Naive thymus-derived CD4-positive, alpha-beta T cell (primary cell): ENCODE results near the gene IRS1. TPM values are rescaled to one million over a fixed set of nuclear protein-coding genes. Genes with fewer than 3 reads are reported as not detected.

Experiments used
- ATAC-seq: fragments of 150-1000 bp; cut with Tn5 transposase; 2 replicates; pipeline ENCODE4 v1.10.0; 2021; ENCODE audit warnings: mild to moderate bottlenecking, moderate library complexity
- CTCF ChIA-PET: fragments of 350-600 bp; sonication (Branson Sonifier 250); formaldehyde crosslinking; loops from one replicate; lab custom pipeline; 2021; ENCODE audit warnings: antibody characterized with exemption; lab: Charles Lee
- POLR2A ChIA-PET: fragments of 350-600 bp; sonication (Branson Sonifier 250); formaldehyde crosslinking; loops from one replicate; lab custom pipeline; 2021; ENCODE audit warnings: antibody characterized with exemption, inconsistent platforms; lab: Charles Lee
- DNase-seq, 9 donors: peaks; one replicate each; pipeline versions ENCODE4 v3.0.0 to v3.0.0-alpha.2; 2020 to 2022; ENCODE audit warnings: mixed read lengths in 1 of 9
- H3K27ac ChIP-seq: one replicate; pipeline ENCODE4 v1.7.0; 2013; ENCODE audit warnings: mild to moderate bottlenecking, low read depth, low read length, moderate library complexity
- H3K27me3 ChIP-seq, 2 donors: one replicate each; pipeline ENCODE4 v1.7.0; 2013; ENCODE audit warnings: low read length in 2 of 2, mild to moderate bottlenecking in 2 of 2, moderate library complexity in 2 of 2; ENCODE audit not compliant: control insufficient read depth in 2 of 2, insufficient read depth in 2 of 2
- H3K36me3 ChIP-seq, 3 experiments: 1 replicate in 2 of 3; 2 replicates in 1 of 3; pipeline ENCODE4 v1.7.0; 2013; ENCODE audit warnings: low read length in 3 of 3, mild to moderate bottlenecking in 3 of 3, moderate library complexity in 1 of 3; ENCODE audit not compliant: insufficient read depth in 3 of 3, control insufficient read depth in 2 of 3
- H3K4me1 ChIP-seq, 2 donors: one replicate each; pipeline ENCODE4 v1.7.0; 2013; ENCODE audit warnings: low read length in 2 of 2, mild to moderate bottlenecking in 2 of 2, moderate library complexity in 1 of 2; ENCODE audit not compliant: control insufficient read depth in 2 of 2, insufficient read depth in 2 of 2
- H3K4me3 ChIP-seq: 2 replicates; pipeline ENCODE4 v1.7.0; 2013; ENCODE audit warnings: mild to moderate bottlenecking, low read length
- H3K9me3 ChIP-seq, 3 experiments: 1 replicate in 2 of 3; 2 replicates in 1 of 3; pipeline ENCODE4 v1.7.0; 2013; ENCODE audit warnings: low read length in 3 of 3; ENCODE audit not compliant: control insufficient read depth in 2 of 3
- H3K27ac Mint-ChIP-seq, 9 donors: one replicate each; pipeline ENCODE4 v1.8.0; 2020 to 2022; ENCODE audit warnings: mixed read lengths in 9 of 9, mild to moderate bottlenecking in 8 of 9, moderate library complexity in 5 of 9, inconsistent platforms in 2 of 9
- H3K27me3 Mint-ChIP-seq, 5 donors: one replicate each; pipeline ENCODE4 v1.8.0; 2021 to 2022; ENCODE audit warnings: mixed read lengths in 5 of 5, mild to moderate bottlenecking in 1 of 5
- H3K36me3 Mint-ChIP-seq, 5 donors: one replicate each; pipeline ENCODE4 v1.8.0; 2020 to 2022; ENCODE audit warnings: mixed read lengths in 5 of 5, mild to moderate bottlenecking in 3 of 5, inconsistent platforms in 1 of 5
- H3K4me1 Mint-ChIP-seq, 7 donors: one replicate each; pipeline ENCODE4 v1.8.0; 2020 to 2022; ENCODE audit warnings: mixed read lengths in 7 of 7, mild to moderate bottlenecking in 3 of 7, inconsistent platforms in 1 of 7
- H3K4me3 Mint-ChIP-seq, 10 donors: one replicate each; pipeline ENCODE4 v1.8.0; 2020 to 2022; ENCODE audit warnings: mild to moderate bottlenecking in 10 of 10, mixed read lengths in 10 of 10, moderate library complexity in 6 of 10, inconsistent platforms in 2 of 10
- H3K9me3 Mint-ChIP-seq, 11 donors: one replicate each; pipeline ENCODE4 v1.8.0; 2020 to 2022; ENCODE audit warnings: mixed read lengths in 11 of 11, mild to moderate bottlenecking in 4 of 11, inconsistent platforms in 1 of 11, moderate library complexity in 1 of 11
- intact Hi-C, 2 donors: fragments of 100-400 bp; cut with micrococcal nuclease; formaldehyde crosslinking; loops; one replicate each; pipeline ENCODE4 v1.15.1; 2023
- polyA plus RNA-seq, 2 donors: library from polyadenylated mRNA; unstranded; fragments of 300-500 nt; fragmentation: Illumina TruSeq; gene quantifications; one replicate each; pipeline ENCODE4 v1.2.3, GENCODE V29; 2021
- total RNA-seq, 6 experiments: library from RNA in 5 of 6; stranded (reverse) in 5 of 6; gene quantifications; 1 replicate in 5 of 6; 2 replicates in 1 of 6; pipeline ENCODE4 v1.2.3 and lab custom pipeline; 2021 to 2026

The IRS1 gene
- total and polyA plus RNA-seq, 7 experiments from 2014 or later: 0.40 to 7.1 (median 3.3) TPM

DNA sequence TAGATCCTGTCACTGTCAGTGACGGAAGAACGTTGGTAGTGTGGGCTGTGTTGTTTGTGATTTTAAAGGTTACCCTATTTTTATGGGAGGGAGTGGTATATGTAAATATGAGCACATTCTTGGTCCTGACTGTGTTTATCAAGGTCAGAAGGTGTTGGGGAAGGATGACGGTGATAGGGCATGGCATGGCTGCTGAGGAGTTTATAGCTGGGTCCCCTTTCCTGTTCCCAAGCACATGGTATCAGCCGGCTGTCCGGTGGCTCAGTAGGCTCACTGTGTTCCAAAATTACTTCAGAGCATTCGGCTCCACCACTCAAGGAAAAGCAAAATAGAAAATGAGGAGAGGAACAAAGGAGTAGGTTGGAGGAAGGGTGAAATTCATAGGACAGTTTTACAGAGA lies 28.6 kb downstream of the IRS1 start:
- no peak for ATAC-seq
- Mint-ChIP-seq H3K27me3 (no peaks in the 10 kb centered on the region), H3K9me3 (peaks cover 0 to 21% (median 14%) of the 10 kb centered on the region in 11 donors), H3K4me3 (peak overlapping the region in 3 of 10 donors; percentile 7 to 41 (median 19)), H3K27ac (peak overlapping the region in 1 of 9 donors; percentile 35), H3K4me1 (peaks cover 18 to 30% (median 27%) of the 10 kb centered on the region in 7 donors), H3K36me3 (peaks cover 0 to 53% (median 17%) of the 10 kb centered on the region in 5 donors)
- Histone ChIP-seq H3K4me3 (no peak overlapping the region), H3K9me3 (no peaks in the 10 kb centered on the region), H3K27me3 (no peaks in the 10 kb centered on the region), H3K4me1 (peaks cover 16 to 19% of the 10 kb centered on the region in 2 donors), H3K27ac (no peak overlapping the region), H3K36me3 (no peaks in the 10 kb centered on the region)
- no peak for DNase-seq
- CTCF ChIA-PET: no interaction called here
- POLR2A ChIA-PET: interaction anchor here (1.2 to 2.3 kb wide), 2 partner anchors 20 to 27 kb away, joined by 4 to 10 read pairs; no protein-coding TSS in a partner anchor
- intact Hi-C loops: no loop called here

DNA sequence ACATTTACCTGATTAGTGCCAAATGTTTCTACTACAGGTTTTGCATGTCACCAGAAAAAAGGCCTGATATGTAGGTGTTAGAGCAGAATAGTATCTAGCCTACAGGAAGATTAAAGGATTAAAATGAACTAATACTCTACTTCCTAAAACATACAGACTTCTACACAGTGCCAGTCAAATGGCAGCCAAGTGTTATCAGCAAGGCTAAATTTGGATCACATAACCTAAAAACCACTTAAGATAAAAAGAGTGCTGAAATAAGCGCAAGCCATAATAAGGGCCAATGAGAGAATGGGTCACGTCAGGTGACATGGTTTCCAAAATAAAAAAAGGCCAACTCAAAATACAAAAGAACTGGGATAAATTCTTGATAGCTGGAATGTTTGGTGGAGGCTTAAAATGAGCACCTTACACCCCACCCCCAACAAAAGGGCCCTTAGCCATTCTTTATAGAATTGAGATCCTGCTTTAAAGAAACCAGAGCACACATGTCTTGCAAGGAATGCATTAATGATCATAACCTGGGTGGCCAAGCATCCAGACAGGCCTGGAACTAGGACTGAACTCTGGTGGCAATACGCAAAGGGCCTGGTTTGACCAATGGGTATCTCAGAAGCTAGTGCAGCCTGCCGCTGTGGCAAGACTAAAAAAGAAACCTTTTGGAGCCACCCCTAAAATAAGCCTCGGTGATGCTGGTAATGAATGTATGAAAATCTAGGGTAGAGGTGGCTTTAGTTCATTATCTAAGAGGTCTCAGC lies 32.4 kb downstream of the IRS1 start:
- Histone ChIP-seq H3K4me1 (peaks cover 4 to 6% of the 10 kb centered on the region in 2 donors), H3K4me3 (no peak overlapping the region), H3K27ac (no peak overlapping the region), H3K36me3 (no peaks in the 10 kb centered on the region), H3K9me3 (no peaks in the 10 kb centered on the region), H3K27me3 (no peaks in the 10 kb centered on the region)
- no peak overlapping the region for H3K27ac Mint-ChIP-seq
- CTCF ChIA-PET: no interaction called here
- DNase-seq: no peak
- ATAC-seq: no peak
- peaks cover 5 to 12% (median 11%) of the 10 kb centered on the region in 7 donors for H3K4me1 Mint-ChIP-seq
- peaks cover 0 to 9% (median 0%) of the 10 kb centered on the region in 11 donors for H3K9me3 Mint-ChIP-seq
- H3K27me3 Mint-ChIP-seq: no peaks in the 10 kb centered on the region
- H3K4me3 Mint-ChIP-seq: no peak overlapping the region
- POLR2A ChIA-PET: no interaction called here
- peaks cover 0 to 40% (median 9%) of the 10 kb centered on the region in 5 donors for H3K36me3 Mint-ChIP-seq
- intact Hi-C loops: no loop called here

DNA sequence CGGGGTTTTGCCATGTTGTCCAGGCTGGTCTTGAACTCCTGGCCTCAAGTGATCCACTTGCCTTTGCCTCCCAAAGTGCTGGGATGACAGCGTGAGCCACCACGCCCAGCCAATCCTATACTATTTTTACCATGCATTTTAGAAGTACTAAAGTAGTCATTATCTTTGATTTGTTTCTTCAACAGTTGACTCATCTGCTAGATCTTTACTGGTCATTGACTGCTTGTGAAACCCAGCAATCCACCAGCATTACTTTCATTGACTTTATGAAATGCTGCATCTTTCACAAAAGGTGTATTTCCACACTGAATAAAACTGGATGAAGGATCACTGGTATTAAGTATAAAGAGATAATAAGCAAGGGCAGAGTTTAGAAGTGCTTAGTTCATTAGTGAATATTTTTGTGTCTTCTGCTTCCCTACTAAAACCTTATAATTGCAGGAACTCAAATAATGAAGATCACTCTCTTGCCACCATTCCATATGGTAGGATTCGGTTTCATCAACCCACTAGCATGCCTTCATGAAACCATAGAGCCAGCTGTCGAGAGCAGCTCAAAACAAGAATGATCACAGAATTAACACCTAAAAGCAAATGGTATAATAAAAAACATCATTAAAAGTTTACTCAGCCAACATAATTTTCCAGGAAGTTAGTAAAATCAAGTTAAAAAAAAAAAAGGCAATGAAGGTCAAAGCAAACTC lies 33.1 kb downstream of the IRS1 start:
- no peaks in the 10 kb centered on the region for H3K36me3 ChIP-seq
- Mint-ChIP-seq H3K9me3 (peaks cover 0 to 9% (median 0%) of the 10 kb centered on the region in 11 donors), H3K4me1 (peaks cover 0 to 7% (median 6%) of the 10 kb centered on the region in 7 donors), H3K4me3 (no peak overlapping the region), H3K36me3 (peaks cover 0 to 40% (median 9%) of the 10 kb centered on the region in 5 donors), H3K27ac (no peak overlapping the region), H3K27me3 (no peaks in the 10 kb centered on the region)
- CTCF ChIA-PET: no interaction called here
- no peak overlapping the region for H3K4me3 ChIP-seq
- POLR2A ChIA-PET: no interaction called here
- H3K4me1 ChIP-seq: no peaks in the 10 kb centered on the region
- H3K9me3 ChIP-seq: no peaks in the 10 kb centered on the region
- no peak for ATAC-seq
- no peak for DNase-seq
- no peak overlapping the region for H3K27ac ChIP-seq
- H3K27me3 ChIP-seq: no peaks in the 10 kb centered on the region
- intact Hi-C loops: no loop called here

DNA sequence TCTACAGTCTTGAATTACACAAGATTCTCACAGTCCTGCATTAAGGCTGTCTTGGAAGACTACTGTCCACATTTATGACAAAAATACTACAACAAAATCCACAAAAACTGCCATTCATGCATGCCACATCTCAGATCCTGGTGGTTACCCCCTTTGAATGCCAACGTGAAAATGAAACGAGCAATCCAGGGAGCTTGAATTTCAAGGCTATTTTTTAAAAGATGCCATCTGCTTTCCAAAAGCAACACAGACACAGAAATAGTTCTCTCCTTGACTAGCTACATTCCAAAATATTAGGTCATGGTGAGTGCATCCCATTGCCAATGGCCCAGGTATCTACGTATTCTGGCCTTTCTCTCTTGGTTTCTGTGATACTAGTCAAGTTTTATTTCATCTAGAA lies 36.3 kb downstream of the IRS1 start:
- CTCF ChIA-PET: no interaction called here
- Mint-ChIP-seq H3K27ac (no peak overlapping the region), H3K36me3 (peaks cover 0 to 26% (median 9%) of the 10 kb centered on the region in 5 donors), H3K4me3 (no peak overlapping the region), H3K27me3 (peaks cover 0 to 5% (median 0%) of the 10 kb centered on the region in 5 donors), H3K4me1 (no peaks in the 10 kb centered on the region), H3K9me3 (peaks cover 0 to 9% (median 0%) of the 10 kb centered on the region in 11 donors)
- H3K27me3 ChIP-seq: no peaks in the 10 kb centered on the region
- no peaks in the 10 kb centered on the region for H3K36me3 ChIP-seq
- no peaks in the 10 kb centered on the region for H3K9me3 ChIP-seq
- H3K27ac ChIP-seq: no peak overlapping the region
- no peak overlapping the region for H3K4me3 ChIP-seq
- no peaks in the 10 kb centered on the region for H3K4me1 ChIP-seq
- intact Hi-C loops: no loop called here
- DNase-seq (no peak), ATAC-seq (no peak)
- POLR2A ChIA-PET: no interaction called here

DNA sequence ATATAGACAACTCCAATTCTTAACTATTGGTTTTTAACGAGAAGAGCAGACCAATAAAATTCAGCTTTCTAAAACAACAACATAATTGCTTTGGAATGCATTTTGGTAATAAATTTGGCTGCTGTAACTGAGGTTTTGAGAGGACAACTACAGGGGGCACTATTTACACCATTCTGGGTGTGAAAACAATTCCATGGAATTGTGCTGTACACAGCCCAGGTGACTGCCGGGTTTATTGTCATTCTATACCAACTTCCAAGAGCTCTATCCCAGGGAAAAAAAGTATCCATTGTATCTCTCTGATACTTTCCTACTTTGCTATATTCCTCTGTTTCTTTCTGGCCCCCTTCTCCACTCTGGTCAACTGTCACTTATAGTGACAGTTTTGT lies 38.4 kb downstream of the IRS1 start:
- Mint-ChIP-seq H3K27ac (no peak overlapping the region), H3K4me3 (no peak overlapping the region), H3K27me3 (peaks cover 0 to 5% (median 0%) of the 10 kb centered on the region in 5 donors), H3K9me3 (peaks cover 0 to 9% (median 0%) of the 10 kb centered on the region in 11 donors), H3K36me3 (peaks cover 0 to 14% (median 3%) of the 10 kb centered on the region in 5 donors), H3K4me1 (peaks cover 0 to 2% (median 0%) of the 10 kb centered on the region in 7 donors)
- no peaks in the 10 kb centered on the region for H3K9me3 ChIP-seq
- POLR2A ChIA-PET: no interaction called here
- CTCF ChIA-PET: interaction anchor here (0.6 to 0.9 kb wide), 3 partner anchors 11 to 1506 kb away, joined by 3 to 5 read pairs (median 3); no protein-coding TSS in a partner anchor
- H3K4me1 ChIP-seq: no peaks in the 10 kb centered on the region
- no peak overlapping the region for H3K27ac ChIP-seq
- H3K27me3 ChIP-seq: no peaks in the 10 kb centered on the region
- ATAC-seq (no peak), DNase-seq (no peak)
- no peaks in the 10 kb centered on the region for H3K36me3 ChIP-seq
- H3K4me3 ChIP-seq: no peak overlapping the region
- intact Hi-C loops: no loop called here

DNA sequence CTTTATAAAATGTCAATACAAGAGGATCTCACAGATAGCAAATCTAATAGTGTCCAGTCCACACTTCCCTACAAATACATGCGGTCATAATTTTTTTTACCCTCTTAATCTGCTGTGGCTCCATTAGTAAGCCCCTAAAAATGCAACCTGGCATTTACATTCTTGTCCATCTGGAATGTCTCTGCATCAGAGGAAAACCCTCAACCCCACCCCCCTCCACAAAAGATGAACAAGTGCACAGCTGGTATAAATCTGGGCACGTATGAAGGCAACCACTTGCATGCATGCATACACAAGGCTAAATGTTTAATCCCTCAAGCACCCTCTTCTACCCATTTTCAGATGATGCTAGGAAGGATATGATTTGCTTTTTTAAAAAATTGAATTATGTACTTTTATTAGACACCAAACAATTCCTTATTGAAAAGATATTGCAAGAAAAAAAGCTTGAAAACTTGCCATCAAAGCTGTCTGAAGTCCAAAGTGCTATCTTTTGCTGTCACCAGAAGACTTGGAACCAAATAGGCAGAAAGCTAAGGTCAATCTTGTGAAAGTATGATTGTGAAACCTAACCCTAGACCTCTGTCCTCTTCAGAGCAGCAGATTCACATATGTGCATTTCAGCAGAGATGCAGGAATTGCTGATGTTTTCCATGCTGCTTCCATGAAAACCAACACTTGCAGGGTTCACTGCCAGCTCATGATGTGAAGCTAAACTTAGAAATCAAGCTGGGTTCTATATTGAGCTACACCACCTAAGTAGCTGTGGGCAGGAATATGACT lies 39.0 kb downstream of the IRS1 start:
- Mint-ChIP-seq H3K4me3 (no peak overlapping the region), H3K27ac (no peak overlapping the region), H3K4me1 (peaks cover 0 to 5% (median 0%) of the 10 kb centered on the region in 7 donors), H3K27me3 (peaks cover 0 to 5% (median 0%) of the 10 kb centered on the region in 5 donors), H3K9me3 (peaks cover 0 to 9% (median 0%) of the 10 kb centered on the region in 11 donors), H3K36me3 (peaks cover 0 to 14% (median 3%) of the 10 kb centered on the region in 5 donors)
- H3K27ac ChIP-seq: no peak overlapping the region
- no peak for ATAC-seq
- POLR2A ChIA-PET: no interaction called here
- H3K4me1 ChIP-seq: no peaks in the 10 kb centered on the region
- no peak overlapping the region for H3K4me3 ChIP-seq
- intact Hi-C loops: no loop called here
- no peaks in the 10 kb centered on the region for H3K9me3 ChIP-seq
- CTCF ChIA-PET: interaction anchor here (0.6 to 0.7 kb wide), 3 partner anchors 38 to 1505 kb away, joined by 3 to 5 read pairs (median 3); no protein-coding TSS in a partner anchor
- no peak for DNase-seq
- no peaks in the 10 kb centered on the region for H3K36me3 ChIP-seq
- no peaks in the 10 kb centered on the region for H3K27me3 ChIP-seq
